ENCODE data around the gene TM2D3.

The TM2D3 gene

GRCh38 chr15:101625980-101626379, 26.2 kb downstream of the TM2D3 start:
- no peak for FAIRE-seq
- no peak for DNase-seq (ENCODE audit: insufficient read length, low spot score)

- DNase-seq (ENCODE audit: insufficient read length, low spot score) (no peak), FAIRE-seq (no peak)
Observed at GRCh38 chr15:101625184-101625583, 27.0 kb downstream of the TM2D3 start.

- no peak for FAIRE-seq
Observed at GRCh38 chr15:101623367-101624304, 28.5 kb downstream of the TM2D3 start.

GRCh38 chr15:101621961-101622360, 30.2 kb downstream of the TM2D3 start:
- no peak for FAIRE-seq

More at GRCh38 chr15:101623367-101624304, 28.5 kb downstream of the TM2D3 start:
- DNase-seq (ENCODE audit: insufficient read length, low spot score): no peak

GRCh38 chr15:101620671-101621070, 31.5 kb downstream of the TM2D3 start:
- FAIRE-seq (no peak), DNase-seq (ENCODE audit: insufficient read length, low spot score) (no peak)

More at GRCh38 chr15:101621961-101622360, 30.2 kb downstream of the TM2D3 start:
- no peak for DNase-seq (ENCODE audit: insufficient read length, low spot score)

- DNase-seq (ENCODE audit: insufficient read length, low spot score) (no peak), FAIRE-seq (no peak)
Observed at GRCh38 chr15:101619615-101619865, 32.6 kb downstream of the TM2D3 start.

- no peak for DNase-seq (ENCODE audit: insufficient read length, low spot score)
- FAIRE-seq: no peak
Observed at GRCh38 chr15:101618851-101619614, 33.1 kb downstream of the TM2D3 start.

- FAIRE-seq: no peak
- no peak for DNase-seq (ENCODE audit: insufficient read length, low spot score)
Observed at GRCh38 chr15:101618076-101618475, 34.1 kb downstream of the TM2D3 start.

- DNase-seq (ENCODE audit: insufficient read length, low spot score) (no peak), FAIRE-seq (no peak)
Observed at GRCh38 chr15:101617390-101617965, 34.7 kb downstream of the TM2D3 start.

GRCh38 chr15:101615986-101616848, 36.0 kb downstream of the TM2D3 start:
- DNase-seq (ENCODE audit: insufficient read length, low spot score) (no peak), FAIRE-seq (no peak)

GRCh38 chr15:101615414-101615985, 36.7 kb downstream of the TM2D3 start:
- FAIRE-seq: no peak
- DNase-seq (ENCODE audit: insufficient read length, low spot score): no peak

GRCh38 chr15:101614761-101615160, 37.4 kb downstream of the TM2D3 start:
- no peak for FAIRE-seq

GRCh38 chr15:101614001-101614585, 38.1 kb downstream of the TM2D3 start:
- DNase-seq (ENCODE audit: insufficient read length, low spot score) (no peak), FAIRE-seq (no peak)

More at GRCh38 chr15:101614761-101615160, 37.4 kb downstream of the TM2D3 start:
- no peak for DNase-seq (ENCODE audit: insufficient read length, low spot score)

GRCh38 chr15:101613130-101614000, 38.8 kb downstream of the TM2D3 start:
- FAIRE-seq (no peak), DNase-seq (ENCODE audit: insufficient read length, low spot score) (no peak)

GRCh38 chr15:101612676-101613075, 39.5 kb downstream of the TM2D3 start:
- no peak for DNase-seq (ENCODE audit: insufficient read length, low spot score)
- FAIRE-seq: no peak

- no peak for DNase-seq (ENCODE audit: insufficient read length, low spot score)
- FAIRE-seq: no peak
Observed at GRCh38 chr15:101611580-101612299, 40.4 kb downstream of the TM2D3 start.

- DNase-seq (ENCODE audit: insufficient read length, low spot score): no peak
Observed at GRCh38 chr15:101611007-101611406, 41.2 kb downstream of the TM2D3 start.

GRCh38 chr15:101610611-101611000, 41.6 kb downstream of the TM2D3 start:
- FAIRE-seq (no peak), DNase-seq (ENCODE audit: insufficient read length, low spot score) (no peak)

More at GRCh38 chr15:101611007-101611406, 41.2 kb downstream of the TM2D3 start:
- FAIRE-seq: no peak

Data from GM19239 (cell line).